Activated naive CD4-positive, alpha-beta T cell treated with anti-CD3 and anti-CD28 coated beads, Interleukin-2, amount 10 ng/mL, durations not matched to agents 5 hours and 36 hours (primary cell): ENCODE results near the gene SLC25A19. TPM values are rescaled to one million over a fixed set of nuclear protein-coding genes. Genes with fewer than 3 reads are reported as not detected.

Source experiments
- total RNA-seq, 2 experiments: library from RNA; stranded (reverse); gene quantifications; one replicate each; pipeline ENCODE4 v1.2.3, GENCODE V29; 2021

The SLC25A19 gene
- 10 to 100 TPM; 21.1 to 24.2 TPM for total RNA-seq

DNA sequence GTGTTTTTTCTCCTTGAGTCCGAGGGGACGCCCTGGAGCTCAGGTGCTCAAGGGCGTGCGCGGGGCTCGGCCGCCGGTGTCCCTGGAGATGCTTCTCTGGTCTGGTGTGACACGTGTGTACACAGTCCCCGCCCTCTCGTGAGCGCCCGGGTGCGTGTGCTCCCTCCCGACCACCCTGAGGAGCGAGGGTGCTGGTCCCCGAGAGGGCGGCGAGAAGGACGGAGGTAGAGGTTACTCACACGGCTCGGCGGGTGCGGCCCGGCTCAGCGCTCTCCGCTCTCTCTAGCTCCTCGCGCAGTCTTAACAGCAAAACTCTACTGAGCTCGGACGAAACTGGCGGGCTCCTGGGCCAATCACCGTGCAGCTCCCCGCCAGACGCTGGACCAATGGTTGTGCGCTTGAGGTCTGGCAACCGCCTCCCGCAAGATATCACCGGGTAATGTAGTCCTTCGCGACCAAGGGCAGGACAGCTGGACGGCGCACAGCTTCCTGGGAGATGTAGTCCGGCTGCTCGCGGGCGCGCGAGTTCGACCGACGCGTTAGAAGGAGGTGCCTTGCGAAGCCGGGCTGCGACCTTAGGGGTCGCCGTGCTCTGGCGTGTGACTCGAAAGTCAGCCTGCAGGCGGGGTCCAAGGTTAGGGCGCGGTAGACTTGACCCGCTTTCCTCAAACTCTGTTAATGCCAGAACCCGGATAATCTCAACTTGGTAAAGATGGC is at the start of gene SLC25A19:
SLC25A19 (minus strand) TSS at position 319 of the 717 bp plus-strand sequence. CDS start 2,669 bp downstream, outside the sequence.

GRCh38 chr17:75270966-75271232 is 18.3 kb downstream of the SLC25A19 start, which contains the start of gene MIF4GD:
Gene MIF4GD, minus strand, starts transcription at chr17:75271231. Its CDS starts 1,036 bp downstream, at chr17:75270195.

GRCh38 chr17:75261336-75262111 is 27.7 kb downstream of the SLC25A19 start, which contains the start of the genes GGA3 and MRPS7:
Gene GGA3, minus strand, starts transcription at chr17:75261606. Its CDS starts 19 bp downstream, at chr17:75261587.
Gene MRPS7, plus strand, starts transcription at chr17:75261879. Its CDS starts 22 bp downstream, at chr17:75261901.

Other genes starting within 250 kb of the SLC25A19 start
- gene ATP5PD, start 242.5 kb downstream of the SLC25A19 start, total RNA-seq, result 100 to 1,000 TPM; 234 to 239 TPM
- gene KCTD2, start 242.2 kb downstream of the SLC25A19 start, total RNA-seq, result 10 to 100 TPM; 19.0 to 20.5 TPM
- 10 to 100 TPM; 11.5 to 11.7 TPM for gene SLC16A5, start 201.5 kb downstream of the SLC25A19 start, total RNA-seq
- gene ARMC7, start 179.5 kb downstream of the SLC25A19 start, total RNA-seq, result 10 to 100 TPM; 14.3 to 14.6 TPM
- gene NT5C, start 157.7 kb downstream of the SLC25A19 start, total RNA-seq, result 10 to 100 TPM; 63.3 to 68.0 TPM
- gene JPT1, start 134.9 kb downstream of the SLC25A19 start, total RNA-seq, result 100 to 1,000 TPM; 161 TPM
- 100 to 1,000 TPM; 445 to 461 TPM for gene SUMO2, start 106.5 kb downstream of the SLC25A19 start, total RNA-seq
- 100 to 1,000 TPM in 1 of 2 experiments, 10 to 100 TPM in 1; 92.7 to 101 TPM for gene NUP85, start 83.8 kb downstream of the SLC25A19 start, total RNA-seq
- gene GGA3, start 27.8 kb downstream of the SLC25A19 start, total RNA-seq, result 10 to 100 TPM; 77.2 to 80.8 TPM
- gene MRPS7, start 27.6 kb downstream of the SLC25A19 start, total RNA-seq, result 10 to 100 TPM; 37.9 to 39.2 TPM
- 10 to 100 TPM; 44.5 to 49.0 TPM for gene MIF4GD, start 18.2 kb downstream of the SLC25A19 start, total RNA-seq
- 100 to 1,000 TPM; 109 to 128 TPM for gene GRB2, start 116.2 kb upstream of the SLC25A19 start, total RNA-seq
- gene TMEM94, start 167.2 kb upstream of the SLC25A19 start, total RNA-seq, result 10 to 100 TPM; 79.4 to 87.2 TPM
- 1 to 10 TPM; 1.3 to 1.6 TPM for gene CASKIN2, start 226.1 kb upstream of the SLC25A19 start, total RNA-seq
- gene TSEN54, start 227.1 kb upstream of the SLC25A19 start, total RNA-seq, result 10 to 100 TPM; 45.7 to 46.0 TPM
- 10 to 100 TPM; 22.2 to 23.4 TPM for gene LLGL2, start 236.3 kb upstream of the SLC25A19 start, total RNA-seq